ENCODE data around the gene SLC15A3.

DNA sequence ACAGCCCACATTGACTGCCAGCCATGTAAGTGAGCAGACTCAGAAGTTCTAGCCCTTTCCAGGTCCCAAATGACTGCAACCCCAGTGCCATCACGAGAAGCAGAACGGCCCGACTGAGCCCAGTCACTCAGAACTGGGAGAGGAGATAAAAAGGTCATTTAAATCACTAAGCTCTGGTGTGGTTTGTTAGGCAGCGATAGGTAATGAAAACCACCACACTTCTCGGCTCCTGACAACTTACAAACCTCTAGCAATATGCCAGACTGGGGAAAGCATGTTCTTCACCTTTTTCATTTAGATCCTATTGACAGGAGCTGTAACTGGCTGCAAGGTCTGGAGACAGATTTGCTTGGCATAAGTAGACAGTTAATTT, 6.7 kb downstream of the SLC15A3 start:
- TF ChIP-seq, protein P1, sequence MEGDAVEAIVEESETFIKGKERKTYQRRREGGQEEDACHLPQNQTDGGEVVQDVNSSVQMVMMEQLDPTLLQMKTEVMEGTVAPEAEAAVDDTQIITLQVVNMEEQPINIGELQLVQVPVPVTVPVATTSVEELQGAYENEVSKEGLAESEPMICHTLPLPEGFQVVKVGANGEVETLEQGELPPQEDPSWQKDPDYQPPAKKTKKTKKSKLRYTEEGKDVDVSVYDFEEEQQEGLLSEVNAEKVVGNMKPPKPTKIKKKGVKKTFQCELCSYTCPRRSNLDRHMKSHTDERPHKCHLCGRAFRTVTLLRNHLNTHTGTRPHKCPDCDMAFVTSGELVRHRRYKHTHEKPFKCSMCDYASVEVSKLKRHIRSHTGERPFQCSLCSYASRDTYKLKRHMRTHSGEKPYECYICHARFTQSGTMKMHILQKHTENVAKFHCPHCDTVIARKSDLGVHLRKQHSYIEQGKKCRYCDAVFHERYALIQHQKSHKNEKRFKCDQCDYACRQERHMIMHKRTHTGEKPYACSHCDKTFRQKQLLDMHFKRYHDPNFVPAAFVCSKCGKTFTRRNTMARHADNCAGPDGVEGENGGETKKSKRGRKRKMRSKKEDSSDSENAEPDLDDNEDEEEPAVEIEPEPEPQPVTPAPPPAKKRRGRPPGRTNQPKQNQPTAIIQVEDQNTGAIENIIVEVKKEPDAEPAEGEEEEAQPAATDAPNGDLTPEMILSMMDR (IDR thresholded peaks at IDR 0.05): no peak
- TF ChIP-seq POLR2A (IDR thresholded peaks at IDR 0.05): no peak

All from esophagus squamous epithelium (tissue), 4 donors.